Head of caudate nucleus (tissue), 42 donors: ENCODE measurements around the gene EFHD2.
"Not testable (repeated sequence)": the region's sequence is repeated elsewhere in the genome, so short reads cannot be mapped to it uniquely, and the experiment has no call there.

Experiments
- DNase-seq, 42 donors: peaks; one replicate each; pipeline versions ENCODE4 v3.0.0 to v3.0.0-alpha.2; 2020 to 2021; ENCODE audit warnings: mixed read lengths in 7 of 42
- intact Hi-C: fragments of 100-400 bp; cut with DNase I; formaldehyde crosslinking; loops from one replicate; pipeline ENCODE4 v1.15.0; 2022

Gene EFHD2

DNA sequence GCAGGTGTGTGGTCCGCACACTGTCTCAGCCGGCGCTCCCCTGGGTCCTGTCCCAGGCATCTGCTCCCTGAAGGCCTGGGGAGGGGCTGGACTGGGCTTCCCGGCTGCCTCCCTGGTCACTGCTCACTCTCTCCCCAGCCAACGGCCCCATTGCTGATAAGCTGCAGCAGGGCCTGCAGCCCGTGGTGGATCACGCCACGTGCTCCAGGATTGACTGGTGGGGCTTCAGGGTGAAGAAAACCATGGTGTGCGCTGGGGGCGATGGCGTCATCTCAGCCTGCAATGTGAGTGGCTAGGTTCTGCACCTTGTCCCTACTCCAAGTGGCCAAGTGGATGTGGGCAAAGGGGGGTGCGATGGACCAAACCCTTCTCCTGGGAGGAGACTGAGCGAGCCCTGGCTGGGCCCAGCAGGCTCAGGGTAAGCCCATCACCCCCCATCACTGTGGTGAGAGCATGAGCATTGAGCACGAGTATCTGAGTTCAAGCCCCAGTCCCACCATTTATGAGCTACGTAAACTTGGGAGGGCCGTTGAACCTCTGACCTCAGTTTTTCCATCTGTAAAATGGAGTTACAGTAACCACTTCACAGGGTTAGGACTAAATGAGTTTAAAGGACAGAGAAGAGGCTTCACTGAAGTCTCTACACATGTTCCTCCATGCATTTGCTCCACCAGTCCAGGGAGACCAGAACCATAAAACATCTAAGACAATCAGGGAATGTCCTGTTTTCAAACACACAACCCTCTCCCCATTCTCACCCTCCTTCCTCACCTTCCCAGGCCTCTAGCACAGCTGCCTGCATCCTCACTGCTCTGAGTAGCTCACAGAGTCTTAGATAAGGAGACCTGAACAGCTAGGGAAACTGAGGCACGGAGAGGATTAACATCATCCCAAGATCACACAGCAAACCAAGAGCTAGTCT is 35.0 kb downstream of the EFHD2 start:
- DNase-seq: no peak
- intact Hi-C loops: no loop called here

GRCh38 chr1:15445390-15446122 is 35.9 kb downstream of the EFHD2 start:
- no peak for DNase-seq
- intact Hi-C loops: no loop called here

DNA sequence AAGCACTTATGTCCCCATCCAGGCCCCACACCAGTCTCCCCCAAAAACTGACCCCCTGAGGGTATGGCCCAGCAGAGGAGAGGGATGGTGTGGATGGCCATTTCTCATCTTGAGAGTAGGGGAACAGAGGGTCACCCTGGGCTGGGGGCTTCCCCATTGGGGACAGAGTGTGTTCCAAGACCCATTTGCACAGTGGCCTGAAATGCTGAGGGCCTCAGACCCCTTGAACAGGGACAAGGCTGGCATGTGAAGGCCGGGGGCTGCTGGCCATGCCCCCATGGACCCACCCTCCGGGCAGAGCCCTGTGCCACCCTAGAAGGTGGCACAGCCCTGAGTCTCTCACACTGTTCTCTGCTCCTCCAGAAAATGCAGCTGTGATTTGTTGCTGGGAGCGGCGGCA is 36.5 kb downstream of the EFHD2 start:
- no peak for DNase-seq
- intact Hi-C loops: no loop called here

GRCh38 chr1:15448877-15449462 is 39.3 kb downstream of the EFHD2 start:
- intact Hi-C loops: no loop called here
- DNase-seq: no peak

- no peak for DNase-seq
Observed at GRCh38 chr1:15449567-15449966, 39.9 kb downstream of the EFHD2 start.

GRCh38 chr1:15451014-15451722 is 41.5 kb downstream of the EFHD2 start:
- intact Hi-C loops: no loop called here
- DNase-seq: no peak

More at GRCh38 chr1:15449567-15449966, 39.9 kb downstream of the EFHD2 start:
- intact Hi-C loops: no loop called here

- intact Hi-C loops: no loop called here
- DNase-seq: no peak
Observed at GRCh38 chr1:15452216-15452615, 42.5 kb downstream of the EFHD2 start.

- intact Hi-C loops: no loop called here
- DNase-seq: no peak
Observed at GRCh38 chr1:15452866-15453571, 43.3 kb downstream of the EFHD2 start.

DNA sequence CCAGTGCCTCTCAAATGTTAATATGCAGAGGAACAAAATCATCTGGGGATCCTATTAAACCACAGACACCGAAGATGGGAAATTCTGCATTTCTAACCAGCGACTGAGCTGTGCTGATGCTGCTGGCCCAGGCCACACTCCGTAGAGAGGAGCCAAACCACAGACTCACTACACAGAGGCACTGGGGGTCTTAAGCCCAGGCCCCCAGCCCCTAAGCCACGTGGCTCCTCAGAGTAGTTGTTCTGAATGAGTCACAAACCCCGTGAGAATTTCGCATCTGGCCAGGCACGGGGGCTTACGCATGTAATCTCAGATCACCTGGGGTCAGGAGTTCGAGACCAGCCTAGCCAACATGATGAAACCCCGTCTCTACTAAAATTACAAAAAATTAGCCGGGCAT is 44.0 kb downstream of the EFHD2 start:
- intact Hi-C loops: no loop called here
- no peak for DNase-seq

DNA sequence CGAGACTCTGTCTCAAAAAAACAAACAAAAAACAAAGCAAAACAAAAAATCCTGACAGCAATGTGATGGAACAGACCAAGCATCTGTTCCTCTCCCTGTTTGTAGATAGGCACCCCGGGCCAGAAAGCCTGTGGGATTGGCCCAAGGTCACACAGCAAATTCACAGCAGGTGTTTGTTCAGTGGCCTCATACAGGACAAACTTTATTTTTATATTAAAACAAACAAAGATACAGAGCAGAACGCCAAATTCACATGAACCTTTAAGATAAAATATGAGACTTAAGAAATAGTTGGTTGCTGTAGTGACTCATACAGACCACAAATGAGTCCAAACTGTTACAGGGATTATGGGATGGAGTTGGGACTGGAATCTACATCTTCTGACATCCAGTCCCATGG is 44.6 kb downstream of the EFHD2 start:
- no peak for DNase-seq
- intact Hi-C loops: no loop called here

GRCh38 chr1:15455522-15455921 is 45.8 kb downstream of the EFHD2 start:
- no peak for DNase-seq

GRCh38 chr1:15456313-15456954 is 46.7 kb downstream of the EFHD2 start, which contains the start of gene CELA2A:
TSS of gene CELA2A (plus strand) at chr1:15456732. CDS start at chr1:15456754, 22 bp downstream.
- DNase-seq: no peak
- intact Hi-C loops: no loop called here

More at GRCh38 chr1:15455522-15455921, 45.8 kb downstream of the EFHD2 start:
- intact Hi-C loops: no loop called here

DNA sequence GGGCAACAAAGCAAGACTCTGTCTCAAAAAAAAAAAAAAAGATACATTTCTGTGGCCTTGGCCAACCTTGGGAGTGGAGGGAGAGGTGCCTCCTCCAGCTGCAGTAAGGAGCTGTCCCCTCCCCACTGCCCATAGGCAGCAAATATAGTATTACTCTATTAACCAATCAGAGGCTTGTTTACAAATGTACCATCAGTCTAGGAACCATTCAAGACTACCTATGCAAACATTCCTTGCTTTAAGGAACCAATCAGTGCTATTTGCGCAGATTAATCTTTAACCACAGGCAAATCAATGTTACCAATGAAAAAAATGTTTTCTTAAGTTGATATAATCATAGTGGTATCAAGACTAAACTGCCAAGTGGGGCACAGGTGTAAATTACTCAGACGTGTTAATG is 47.9 kb downstream of the EFHD2 start:
- intact Hi-C loops: no loop called here
- DNase-seq: no peak

DNA sequence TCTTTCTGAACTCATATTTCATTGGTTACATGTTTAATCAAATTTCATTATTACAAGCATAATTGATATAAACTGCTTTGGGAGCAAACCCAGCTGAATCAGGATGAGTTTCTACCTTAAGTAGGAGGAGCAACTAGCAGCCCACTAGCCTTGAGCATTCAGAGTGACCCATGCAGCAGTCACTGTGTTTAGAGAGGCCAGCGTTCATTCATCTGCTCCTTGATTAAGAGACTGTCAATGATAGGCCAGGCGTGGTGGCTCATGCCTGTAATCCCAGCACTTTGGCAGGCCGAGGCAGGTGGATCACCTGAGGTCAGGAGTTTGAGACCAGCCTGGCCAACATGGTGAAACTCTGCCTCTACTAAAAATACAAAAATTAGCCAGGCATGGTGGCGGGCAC is 48.7 kb downstream of the EFHD2 start:
- DNase-seq, intact Hi-C loops: not testable (repeated sequence)

- peak in 9 of 42 donors; percentile 4 to 49 (median 18) for DNase-seq
- intact Hi-C loops: no loop called here
Observed at GRCh38 chr1:15459771-15460707, 50.4 kb downstream of the EFHD2 start.

DNA sequence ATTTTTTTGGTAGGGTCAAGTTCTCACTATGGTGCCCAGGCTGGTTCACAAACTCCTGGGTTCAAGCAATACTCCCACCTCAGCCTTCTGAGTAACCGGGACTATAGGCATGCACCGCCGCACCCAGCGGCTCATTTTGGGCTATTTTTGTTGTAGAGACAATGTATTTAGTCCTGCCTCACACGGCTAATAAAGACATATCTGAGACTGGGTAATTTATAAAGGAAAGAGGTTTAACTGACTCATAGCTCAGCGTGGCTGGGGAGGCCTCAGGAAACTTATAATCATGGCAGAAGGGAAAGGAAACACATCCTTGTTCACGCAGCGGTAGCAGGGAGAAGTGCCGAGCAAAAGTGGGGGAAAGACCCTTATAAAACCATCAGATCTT is 51.0 kb downstream of the EFHD2 start:
- intact Hi-C loops: no loop called here
- DNase-seq: no peak
